Measurements from ENCODE around the gene MEI1. TPM values are rescaled to one million over a fixed set of nuclear protein-coding genes. Genes with fewer than 3 reads are reported as not detected.

MEI1 gene
- polyA plus RNA-seq, 1 donor from 2014 or later = not detected

- Histone ChIP-seq H3K27me3 (ENCODE audit: insufficient read depth, low read depth, low read length) (no peaks in the 10 kb centered on the region), H2AFZ (ENCODE audit: low read depth, low read length) (no peak overlapping the region)
- TF ChIP-seq CTCF (IDR thresholded peaks at IDR 0.05; ENCODE audit: poor library complexity, severe bottlenecking) = peak; percentile 39
- TF ChIP-seq MXI1 (conservative IDR thresholded peaks at IDR 0.05; ENCODE audit: poor library complexity, severe bottlenecking) = no peak
- no peak for TF ChIP-seq RAD21 (conservative IDR thresholded peaks at IDR 0.05)
- TF ChIP-seq TAF1 (IDR thresholded peaks at IDR 0.05; ENCODE audit: low read depth) = no peak
- TF ChIP-seq EP300 (conservative IDR thresholded peaks at IDR 0.05; ENCODE audit: poor library complexity, severe bottlenecking) = no peak
- TF ChIP-seq REST (IDR thresholded peaks at IDR 0.05; ENCODE audit: borderline replicate concordance) = no peak
- TF ChIP-seq EZH2 (IDR thresholded peaks at IDR 0.05; ENCODE audit: borderline replicate concordance, insufficient read depth, low read length, poor library complexity, severe bottlenecking) = no peak
- TF ChIP-seq SMC3 (conservative IDR thresholded peaks at IDR 0.05; ENCODE audit: poor library complexity) = no peak
Measured at GRCh38 chr22:41762980-41763779, 63.9 kb downstream of the MEI1 start.

GRCh38 chr22:41766476-41766875 is 67.2 kb downstream of the MEI1 start:
- no peak overlapping the region for H3K4me2 ChIP-seq (ENCODE audit: low read length)
- no peaks in the 10 kb centered on the region for H3F3A ChIP-seq (ENCODE audit: insufficient read depth, low read length, poor library complexity, severe bottlenecking)
- H3K27ac ChIP-seq (ENCODE audit: low read length) = no peak overlapping the region
- no peaks in the 10 kb centered on the region for H3K9me2 ChIP-seq (ENCODE audit: insufficient read depth, low read length)
- H3K9me3 ChIP-seq (ENCODE audit: low read length) = no peaks in the 10 kb centered on the region
- no peak for TF ChIP-seq POLR2AphosphoS5 (IDR thresholded peaks at IDR 0.05)
- no peak for TF ChIP-seq RAD21 (conservative IDR thresholded peaks at IDR 0.05)
- no peak for TF ChIP-seq EP300 (conservative IDR thresholded peaks at IDR 0.05; ENCODE audit: poor library complexity, severe bottlenecking)
- TF ChIP-seq SMC3 (conservative IDR thresholded peaks at IDR 0.05; ENCODE audit: poor library complexity) = no peak
- no peak for TF ChIP-seq MXI1 (conservative IDR thresholded peaks at IDR 0.05; ENCODE audit: poor library complexity, severe bottlenecking)
- no peak for TF ChIP-seq EZH2 (IDR thresholded peaks at IDR 0.05; ENCODE audit: borderline replicate concordance, insufficient read depth, low read length, poor library complexity, severe bottlenecking)
- TF ChIP-seq REST (IDR thresholded peaks at IDR 0.05; ENCODE audit: borderline replicate concordance) = no peak
- TF ChIP-seq CTCF (IDR thresholded peaks at IDR 0.05; ENCODE audit: poor library complexity, severe bottlenecking) = no peak
- TF ChIP-seq TAF1 (IDR thresholded peaks at IDR 0.05; ENCODE audit: low read depth) = no peak
- H3K36me3 ChIP-seq (ENCODE audit: insufficient read depth, low read length) = no peaks in the 10 kb centered on the region
- H3K9ac ChIP-seq (ENCODE audit: low read length) = no peak overlapping the region
- no peaks in the 10 kb centered on the region for H3K27me3 ChIP-seq (ENCODE audit: insufficient read depth, low read depth, low read length)
- H3K4me3 ChIP-seq (ENCODE audit: low read length) = no peak overlapping the region
- H2AFZ ChIP-seq (ENCODE audit: low read depth, low read length) = no peak overlapping the region
- H3K79me2 ChIP-seq (replicated peaks; ENCODE audit: insufficient read depth, low read length) = no peaks in the 10 kb centered on the region
- H4K20me1 ChIP-seq (ENCODE audit: insufficient read depth) = no peaks in the 10 kb centered on the region

More at GRCh38 chr22:41762980-41763779, 63.9 kb downstream of the MEI1 start:
- H4K20me1 ChIP-seq (ENCODE audit: insufficient read depth) = no peaks in the 10 kb centered on the region
- no peak overlapping the region for H3K4me2 ChIP-seq (ENCODE audit: low read length)
- no peaks in the 10 kb centered on the region for H3K9me2 ChIP-seq (ENCODE audit: insufficient read depth, low read length)
- H3K36me3 ChIP-seq (ENCODE audit: insufficient read depth, low read length) = no peaks in the 10 kb centered on the region
- no peaks in the 10 kb centered on the region for H3K9me3 ChIP-seq (ENCODE audit: low read length)
- H3K27ac ChIP-seq (ENCODE audit: low read length) = no peak overlapping the region
- H3F3A ChIP-seq (ENCODE audit: insufficient read depth, low read length, poor library complexity, severe bottlenecking) = no peaks in the 10 kb centered on the region
- H3K4me3 ChIP-seq (ENCODE audit: low read length) = no peak overlapping the region
- H3K9ac ChIP-seq (ENCODE audit: low read length) = no peak overlapping the region
- no peaks in the 10 kb centered on the region for H3K79me2 ChIP-seq (replicated peaks; ENCODE audit: insufficient read depth, low read length)
